ENCODE measurements around the gene TRMT11.
"Not testable (repeated sequence)": the region's sequence is repeated elsewhere in the genome, so short reads cannot be mapped to it uniquely, and the experiment has no call there.

The TRMT11 gene

GRCh38 chr6:125956506-125957390 lies 29.6 kb upstream of the TRMT11 start, which contains the start of gene HINT3:
Gene HINT3 (plus strand): TSS chr6:125956770. CDS start chr6:125956978, 208 bp downstream.
- DNase-seq (ENCODE audit: low read depth in 3 of 3) = peak; percentile 95 to 98 (median 95)

- no peak for DNase-seq (ENCODE audit: low read depth in 3 of 3)
Measured at GRCh38 chr6:125957391-125957693, 29.0 kb upstream of the TRMT11 start.

DNA sequence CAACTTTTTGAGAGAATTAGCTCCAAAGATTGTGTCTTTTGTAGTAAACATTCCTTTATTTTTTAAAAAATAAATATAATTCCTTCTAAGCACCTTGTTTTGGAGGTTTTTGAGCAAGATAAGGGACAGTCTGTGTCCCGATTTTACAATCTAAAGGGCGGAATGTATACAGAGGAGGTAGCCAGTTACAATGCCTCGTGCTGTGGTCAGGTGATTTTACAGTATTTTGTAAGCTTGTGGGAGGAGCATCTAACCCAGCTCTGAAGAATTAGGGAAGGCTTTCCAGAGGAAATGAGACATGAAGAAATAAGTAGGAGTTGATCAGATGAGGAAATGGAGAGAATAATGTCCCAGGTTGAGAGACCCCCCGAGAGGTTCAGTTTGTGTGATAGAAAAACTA lies 28.5 kb upstream of the TRMT11 start:
- DNase-seq (ENCODE audit: low read depth in 3 of 3) = no peak

DNA sequence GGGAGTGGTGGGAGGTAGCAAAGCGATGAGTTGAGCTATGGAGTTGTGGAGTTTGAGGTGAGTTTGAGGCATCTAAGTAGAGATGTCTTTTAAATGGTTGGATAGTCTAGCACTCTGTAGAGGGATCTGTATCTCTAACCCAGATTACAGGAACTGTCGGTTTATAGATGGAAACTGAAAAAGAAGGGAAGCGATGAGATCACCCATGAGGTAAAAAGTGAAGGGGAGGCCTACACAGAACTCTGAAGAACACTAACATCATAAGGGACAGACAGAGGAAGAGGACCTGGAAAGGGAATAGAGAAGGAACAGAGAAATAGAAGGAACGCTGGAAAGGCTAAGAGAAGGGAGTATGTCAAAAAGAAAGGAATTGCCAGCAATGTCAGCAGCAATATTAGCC lies 27.3 kb upstream of the TRMT11 start:
- DNase-seq (ENCODE audit: low read depth in 3 of 3) = no peak

GRCh38 chr6:125961117-125961516 lies 25.2 kb upstream of the TRMT11 start:
- DNase-seq (ENCODE audit: low read depth in 3 of 3) = no peak

DNA sequence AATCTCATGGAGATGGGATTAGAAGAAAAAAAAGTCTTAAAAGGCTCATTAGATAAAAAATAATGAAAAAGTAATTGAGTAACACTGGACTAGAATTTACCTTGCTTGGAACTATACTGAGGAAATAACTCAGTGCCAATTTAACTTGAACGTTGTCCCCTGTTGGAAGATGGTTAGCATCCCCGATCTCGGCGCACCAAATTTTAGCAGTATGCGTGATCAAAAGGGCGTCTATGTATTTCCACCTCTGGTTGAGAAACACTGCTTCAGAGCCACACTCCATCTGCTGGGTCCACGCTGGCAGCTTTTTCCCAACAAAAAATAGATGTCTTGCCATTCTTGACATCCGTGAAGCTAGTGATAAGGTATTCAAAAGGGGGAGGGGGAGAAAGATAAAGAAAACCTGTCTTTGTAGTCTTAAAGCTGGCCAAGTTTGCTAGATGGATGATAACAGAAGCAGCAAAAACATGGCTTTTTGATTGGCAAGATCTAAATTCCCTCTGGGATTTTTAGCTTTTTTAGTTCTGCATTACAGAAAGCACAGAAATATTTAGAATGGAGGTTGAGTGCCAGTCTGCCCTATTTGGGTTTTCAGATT lies 23.3 kb upstream of the TRMT11 start:
- DNase-seq (ENCODE audit: low read depth in 3 of 3) = no peak

- DNase-seq (ENCODE audit: low read depth in 3 of 3) = no peak
Measured at GRCh38 chr6:125963817-125964216, 22.5 kb upstream of the TRMT11 start.

GRCh38 chr6:125966569-125966968 lies 19.8 kb upstream of the TRMT11 start:
- DNase-seq (ENCODE audit: low read depth in 3 of 3) = no peak

DNA sequence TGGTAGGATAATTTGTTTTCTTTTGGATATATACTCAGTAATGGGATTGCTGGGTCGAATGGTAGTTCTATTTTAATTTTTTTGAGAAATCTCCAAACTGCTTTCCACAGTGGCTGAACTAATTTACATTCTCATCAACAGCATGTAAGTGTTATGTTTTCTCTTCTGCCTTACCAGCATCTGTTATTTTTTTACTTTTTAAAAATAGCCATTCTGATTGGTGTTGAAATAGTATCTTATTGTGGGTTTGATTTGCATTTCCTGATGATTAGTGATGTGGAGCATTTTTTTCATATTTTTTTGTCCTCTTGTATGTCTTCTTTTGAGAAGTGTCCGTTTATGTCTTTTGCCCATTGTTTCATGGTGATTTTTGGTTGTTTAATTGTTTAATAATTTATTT lies 17.8 kb upstream of the TRMT11 start:
- DNase-seq (ENCODE audit: low read depth in 3 of 3) = no peak

DNA sequence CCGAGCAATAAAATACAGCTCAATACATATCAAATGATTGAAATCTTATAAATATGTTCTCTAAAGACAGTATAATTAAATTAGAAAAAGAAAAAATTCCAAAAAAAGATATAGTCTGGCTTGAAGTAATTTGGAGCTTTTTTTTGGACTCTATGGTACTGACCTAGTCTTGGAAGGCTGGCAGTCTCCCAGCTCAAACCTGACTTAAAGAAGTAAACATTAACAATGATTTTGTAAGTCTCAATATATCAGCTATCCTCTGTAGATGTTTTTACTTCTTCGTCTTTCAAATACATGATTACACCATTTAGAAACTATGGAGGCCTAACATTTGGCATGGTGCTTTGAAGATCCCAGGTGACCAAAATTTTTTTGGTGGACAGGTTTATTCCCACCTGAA lies 15.6 kb upstream of the TRMT11 start:
- no peak for DNase-seq (ENCODE audit: low read depth in 3 of 3)

DNA sequence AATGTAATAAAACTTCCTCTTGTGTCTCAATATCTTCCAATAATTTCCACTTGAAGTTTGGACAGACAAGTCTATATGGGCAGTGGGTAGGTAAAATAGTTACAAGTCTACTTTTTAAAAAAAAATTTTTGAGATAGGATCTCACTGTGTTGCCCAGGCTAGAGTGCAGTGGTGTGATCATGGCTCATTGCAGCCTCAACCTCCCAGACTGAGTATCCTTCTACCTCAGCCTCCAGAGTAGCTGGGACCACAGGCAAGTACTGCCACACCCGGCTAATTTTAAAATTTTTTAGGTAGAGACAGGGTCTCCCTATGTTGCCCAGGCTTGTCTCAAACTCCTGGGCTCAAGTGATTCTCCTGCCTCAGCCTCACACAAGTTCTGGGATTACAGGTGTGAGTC lies 13.9 kb upstream of the TRMT11 start:
- not testable (repeated sequence) for DNase-seq (ENCODE audit: low read depth in 3 of 3)

- no peak for DNase-seq (ENCODE audit: low read depth in 3 of 3)
Measured at GRCh38 chr6:125974214-125974866, 12.0 kb upstream of the TRMT11 start.

GRCh38 chr6:125979101-125979500 lies 7.2 kb upstream of the TRMT11 start:
- DNase-seq (ENCODE audit: low read depth in 3 of 3) = no peak

DNA sequence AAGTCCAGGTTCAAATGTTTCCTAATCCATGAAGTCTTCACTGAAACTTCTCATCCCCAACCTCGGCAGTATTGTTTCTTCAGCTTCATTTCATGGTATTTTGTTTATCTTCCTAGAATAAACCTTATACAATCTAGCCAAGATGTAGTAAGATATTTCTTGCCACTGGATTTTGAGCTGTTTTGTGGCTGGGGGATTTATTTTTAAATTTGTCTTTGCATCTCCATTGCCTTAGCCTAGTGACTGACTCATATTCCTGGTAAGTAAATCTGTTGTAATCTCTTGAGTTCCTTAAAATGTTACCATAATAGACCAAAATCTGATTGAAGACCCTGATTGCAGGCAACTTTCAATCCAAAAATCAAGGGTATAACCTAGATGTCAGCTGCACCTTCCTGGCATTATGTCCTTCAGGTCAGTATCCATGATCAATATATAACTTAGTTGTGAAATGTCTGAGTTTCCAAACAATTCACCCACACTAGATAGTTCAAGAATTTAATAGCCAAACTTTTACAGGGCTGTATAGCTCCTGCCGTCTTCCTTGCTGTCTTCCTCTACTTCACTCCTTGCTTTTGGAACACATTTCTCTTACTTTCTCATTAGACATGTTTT lies 4.7 kb upstream of the TRMT11 start:
- DNase-seq (ENCODE audit: low read depth in 3 of 3) = no peak

DNA sequence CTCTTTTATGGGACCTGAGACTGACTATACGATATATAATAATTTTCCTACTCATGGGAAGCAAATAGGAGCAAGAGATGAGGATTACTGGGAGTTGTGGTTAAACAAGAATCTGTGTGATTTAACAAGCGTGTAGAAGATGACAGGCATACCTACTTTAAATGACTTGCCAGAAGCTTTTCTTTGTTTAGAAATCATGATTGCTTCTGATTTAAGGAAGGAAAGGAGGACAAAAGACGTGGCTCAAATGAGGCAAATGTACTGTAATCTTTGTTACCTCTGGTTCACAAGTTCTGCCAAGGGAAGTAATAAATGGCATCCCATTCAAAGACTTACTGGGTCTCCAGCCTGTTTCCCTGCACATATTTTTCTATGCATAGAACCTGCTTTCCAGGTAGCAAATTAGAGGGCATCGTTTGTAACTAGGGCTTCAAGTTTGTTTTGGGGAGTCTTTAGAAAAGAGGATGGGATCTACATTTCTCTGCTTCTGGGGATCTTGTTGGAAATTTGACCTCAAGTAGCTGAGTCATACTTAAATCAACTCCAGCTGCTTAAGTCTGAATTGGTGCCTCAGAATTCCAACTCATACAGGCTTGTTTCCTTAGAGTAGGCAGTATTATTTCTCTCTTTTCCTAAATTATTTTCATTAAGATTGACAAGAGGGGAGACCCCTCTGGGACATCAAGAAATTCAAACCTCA lies 2.9 kb upstream of the TRMT11 start:
- DNase-seq (ENCODE audit: low read depth in 3 of 3) = no peak

DNA sequence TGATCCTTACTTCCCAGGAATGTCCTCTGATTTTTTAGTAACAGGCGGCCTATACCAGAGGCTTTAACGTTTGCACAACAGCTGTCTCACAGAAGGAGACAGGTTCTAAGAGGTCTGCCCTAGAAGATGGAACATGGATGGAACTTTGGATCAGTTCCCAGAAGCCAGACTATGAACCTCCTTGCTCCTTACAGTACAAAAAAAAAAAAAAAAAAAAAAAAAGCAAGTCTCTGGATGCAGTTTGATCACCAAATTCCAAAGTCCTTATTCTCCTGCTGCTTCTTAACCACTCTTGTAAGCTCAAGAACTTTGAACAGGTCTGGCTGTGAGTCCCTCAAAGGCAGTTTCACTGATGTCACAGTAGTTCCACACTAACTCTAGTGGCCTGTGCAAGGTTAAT lies 2.0 kb upstream of the TRMT11 start:
- DNase-seq (ENCODE audit: low read depth in 3 of 3) = no peak

GRCh38 chr6:125985522-125985921 lies 818 bp upstream of the TRMT11 start:
- no peak for DNase-seq (ENCODE audit: low read depth in 3 of 3)

GRCh38 chr6:125985979-125986300 lies 400 bp upstream of the TRMT11 start:
- DNase-seq (ENCODE audit: low read depth in 3 of 3) = no peak

- DNase-seq (ENCODE audit: low read depth in 3 of 3) = no peak
Measured at GRCh38 chr6:125987026-125987617, 782 bp downstream of the TRMT11 start.

DNA sequence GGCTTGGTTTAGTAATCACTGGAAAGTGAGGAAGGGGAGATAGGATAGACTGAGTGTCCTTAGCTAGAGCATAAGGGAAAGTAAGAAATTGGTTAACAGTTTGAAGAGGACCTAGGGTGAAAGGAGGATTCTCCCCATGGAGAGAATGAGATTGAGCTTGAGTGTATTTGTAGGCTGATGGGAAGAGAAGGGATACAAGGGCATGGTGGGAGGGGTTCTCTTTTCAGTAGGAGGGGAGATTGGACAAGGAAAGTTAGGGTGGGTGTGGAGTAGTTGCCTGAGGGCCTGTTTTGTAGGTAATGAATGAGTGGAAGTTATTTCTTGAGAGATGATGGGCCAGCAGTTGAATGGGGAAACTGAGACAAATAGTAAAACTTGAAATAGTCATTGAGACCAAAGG lies 1.9 kb downstream of the TRMT11 start:
- DNase-seq (ENCODE audit: low read depth in 3 of 3) = no peak

GRCh38 chr6:125989631-125990030 lies 3.3 kb downstream of the TRMT11 start:
- DNase-seq (ENCODE audit: low read depth in 3 of 3) = no peak

DNA sequence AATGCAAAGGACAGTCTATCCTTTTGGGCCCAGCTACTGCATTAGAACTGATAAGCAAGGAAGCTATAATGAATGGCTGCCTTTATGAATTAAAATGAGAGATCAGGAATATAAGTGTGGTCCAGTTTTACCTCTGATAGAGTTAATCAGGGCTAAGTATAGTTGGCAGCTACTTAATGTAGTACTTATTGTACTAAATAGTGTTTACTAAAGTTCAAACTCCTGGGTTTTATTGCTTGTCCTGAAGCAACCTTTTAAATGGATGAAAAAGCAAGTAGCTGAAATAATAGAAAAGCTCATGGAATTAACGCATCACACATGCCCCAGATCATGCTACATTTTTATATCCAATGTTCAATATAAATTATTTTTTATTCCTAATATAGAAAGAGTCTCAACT lies 5.3 kb downstream of the TRMT11 start:
- DNase-seq (ENCODE audit: low read depth in 3 of 3) = no peak

Measured in stimulated activated CD4-positive, alpha-beta T cell treated with anti-CD3 and anti-CD28 coated beads, TNF-alpha, amount 100 ng/mL, for 4 hours (primary cell).